ENCODE results near the gene SRL. TPM values are rescaled to one million over a fixed set of nuclear protein-coding genes. Genes with fewer than 3 reads are reported as not detected.

SRL gene
- total RNA-seq, 2 donors from 2014 or later: 302 to 359 TPM

DNA sequence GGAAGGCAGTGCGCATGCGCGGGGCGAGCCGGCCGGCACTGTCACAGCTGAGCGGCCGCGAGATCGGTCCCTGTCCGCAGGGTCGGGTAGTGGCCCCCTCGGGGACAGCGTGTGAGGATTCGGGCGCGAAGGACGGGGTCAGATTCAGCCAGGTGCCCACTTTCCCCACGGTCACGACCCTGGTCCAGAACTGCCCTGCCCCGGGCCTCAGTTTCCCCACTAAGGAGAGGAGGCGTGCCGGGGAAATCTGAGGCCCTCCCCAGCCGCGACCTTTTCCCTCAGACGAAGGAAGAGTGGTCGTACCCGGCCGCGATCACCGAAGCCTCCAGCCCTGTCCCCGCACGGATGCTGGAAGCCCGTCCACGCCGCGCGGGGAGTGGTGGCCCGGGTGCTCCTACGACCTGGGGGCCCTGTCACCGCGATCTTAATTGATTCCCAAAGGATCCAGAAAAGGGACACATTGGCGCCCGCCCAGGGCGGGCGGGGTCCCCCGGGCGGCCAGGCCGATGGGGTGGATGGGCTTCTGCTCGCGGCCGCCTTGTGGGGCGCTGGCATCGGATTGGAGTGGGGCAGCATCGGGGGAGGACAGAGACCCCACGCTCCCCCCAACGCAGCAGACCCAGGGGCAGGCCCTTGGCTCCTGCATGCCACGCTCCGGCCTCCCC, 57.7 kb downstream of the SRL start:
- no peak for DNase-seq
- intact Hi-C loops (cut with DNase I): loop anchor here in 1 of 2 donors (5.0 kb wide), 1 partner anchor 218 kb away; no protein-coding TSS in a partner anchor
- peak; percentile 3 to 10 for ATAC-seq

DNA sequence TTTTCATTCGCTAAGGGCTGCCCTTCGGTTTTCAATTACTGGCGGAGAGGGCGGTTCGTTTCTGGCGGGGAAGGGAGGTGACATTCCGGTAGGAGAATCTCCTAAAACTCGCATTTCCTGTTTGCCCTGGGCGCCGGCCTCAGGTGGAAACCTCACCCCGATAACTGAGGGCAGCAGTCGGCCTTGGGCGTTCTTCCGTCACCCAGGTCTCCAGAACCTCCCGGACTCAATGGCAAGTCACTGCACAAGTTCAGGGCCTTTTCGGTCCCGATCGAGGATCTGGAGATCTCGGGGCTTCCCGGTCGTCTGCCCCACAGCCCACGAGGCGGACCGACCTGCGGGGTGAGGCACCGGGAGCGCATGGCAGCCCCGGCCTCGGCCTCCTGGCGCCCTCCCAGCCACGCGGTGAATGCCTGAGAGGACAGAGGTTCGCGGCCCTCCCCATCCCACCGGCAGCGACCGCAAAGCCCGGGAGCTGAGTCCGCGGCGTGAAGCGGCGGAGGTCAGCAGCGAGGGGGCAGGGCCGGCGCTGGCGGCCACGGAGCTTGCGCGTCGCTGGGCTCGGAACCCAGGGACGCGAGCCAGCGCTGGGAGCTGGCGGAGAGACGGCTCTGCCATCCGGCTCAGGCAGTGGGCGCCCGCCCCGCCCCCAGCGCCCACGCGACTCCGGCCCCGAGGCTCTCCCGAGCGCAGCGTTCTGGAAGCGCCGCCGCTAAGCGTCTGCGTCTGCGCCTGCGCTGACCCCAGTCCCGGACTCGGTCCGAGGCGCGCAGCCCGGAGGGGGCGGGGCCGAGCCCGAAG, 58.4 kb downstream of the SRL start:
- ATAC-seq (peak; percentile 97), DNase-seq (peak; percentile 94)
- intact Hi-C loops (cut with DNase I): loop anchor here in 1 of 2 donors (5.0 kb wide), 1 partner anchor 219 kb away; no protein-coding TSS in a partner anchor

DNA sequence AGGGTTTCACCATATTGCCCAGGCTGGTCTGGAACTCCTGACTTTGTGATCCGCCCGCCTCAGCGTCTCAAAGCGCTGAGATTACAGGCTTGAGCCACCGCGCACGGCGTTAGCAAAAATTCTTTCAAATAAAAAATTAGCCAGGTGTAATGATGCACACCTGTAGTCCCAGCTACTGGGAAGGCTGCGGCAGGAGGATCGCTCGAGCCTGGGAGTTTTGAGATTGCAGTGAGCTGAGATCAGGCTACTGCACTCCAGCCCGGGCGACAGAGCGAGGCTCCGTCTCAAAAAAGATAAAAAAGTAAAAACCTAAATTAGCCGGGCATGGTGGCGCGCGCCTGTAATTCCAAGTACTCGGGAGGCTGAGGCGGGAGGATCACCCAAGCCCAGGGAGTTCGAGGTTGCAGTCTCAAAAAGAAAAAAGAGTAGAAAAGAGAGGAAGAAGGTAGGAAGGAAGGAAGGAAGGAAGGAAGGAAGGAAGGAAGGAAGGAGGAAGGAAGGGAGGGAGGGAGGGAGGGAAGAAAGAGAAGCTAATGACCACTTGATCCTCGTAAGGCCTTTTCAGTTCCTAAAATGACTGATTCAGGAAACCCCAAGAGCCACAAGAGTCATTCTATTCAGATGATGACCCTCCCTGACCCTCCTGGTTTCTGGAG, 59.2 kb downstream of the SRL start:
- intact Hi-C loops (cut with DNase I): loop anchor here in 1 of 2 donors (5.0 kb wide), 1 partner anchor 220 kb away; no protein-coding TSS in a partner anchor

DNA sequence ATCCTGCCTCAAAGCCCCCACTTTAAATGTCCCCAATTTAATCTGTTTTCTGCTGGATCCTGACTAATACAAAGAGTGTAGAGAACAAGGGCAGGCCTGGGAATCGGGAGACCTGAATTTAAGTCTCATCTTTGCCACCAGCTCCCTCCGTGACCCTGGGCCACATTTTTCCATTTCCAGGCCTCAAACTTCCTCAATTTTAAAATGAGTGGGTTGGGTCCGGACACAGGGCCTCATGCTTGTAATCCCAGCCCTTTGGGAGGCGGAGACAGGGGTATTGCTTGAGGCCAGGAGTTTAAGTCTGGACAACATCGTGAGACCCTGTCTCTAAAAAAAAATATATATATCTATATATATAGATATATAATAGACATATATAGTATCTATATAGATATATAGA, 61.4 kb downstream of the SRL start:
- intact Hi-C loops (cut with DNase I): loop anchor here in 1 of 2 donors (5.0 kb wide), 1 partner anchor 222 kb away; no protein-coding TSS in a partner anchor

More for the DNA sequence above, 59.2 kb downstream of the SRL start:
- DNase-seq: no peak
- ATAC-seq: no peak

DNA sequence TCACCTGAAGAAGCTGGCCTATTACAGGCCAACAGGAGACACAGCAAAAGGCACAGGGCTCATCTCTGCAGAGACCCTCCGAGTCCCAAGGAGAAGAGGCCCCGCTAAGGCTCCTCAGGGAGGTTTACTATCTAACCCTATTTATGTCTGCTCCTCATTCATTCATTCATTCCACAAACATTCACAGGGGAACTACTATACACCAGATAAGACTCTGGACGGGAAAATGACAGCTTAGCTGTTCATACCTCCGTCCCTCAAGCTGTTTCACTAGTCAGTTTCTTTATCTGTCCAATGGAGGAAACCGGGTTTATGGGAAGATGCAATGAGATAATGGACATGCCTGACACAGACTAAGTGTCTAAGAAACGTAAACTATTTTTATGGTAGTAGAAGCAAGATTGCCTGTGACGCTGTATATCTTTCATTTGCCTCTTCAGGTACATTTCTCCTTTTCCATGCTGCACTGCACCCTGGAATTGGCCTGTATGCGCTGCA, 62.1 kb downstream of the SRL start:
- no peak for DNase-seq
- no peak for ATAC-seq
- intact Hi-C loops (cut with DNase I): loop anchor here (5.0 to 10.0 kb wide), 3 partner anchors 53 to 222 kb away; no protein-coding TSS in a partner anchor

More for the DNA sequence above, 61.4 kb downstream of the SRL start:
- ATAC-seq: no peak
- DNase-seq: no peak

DNA sequence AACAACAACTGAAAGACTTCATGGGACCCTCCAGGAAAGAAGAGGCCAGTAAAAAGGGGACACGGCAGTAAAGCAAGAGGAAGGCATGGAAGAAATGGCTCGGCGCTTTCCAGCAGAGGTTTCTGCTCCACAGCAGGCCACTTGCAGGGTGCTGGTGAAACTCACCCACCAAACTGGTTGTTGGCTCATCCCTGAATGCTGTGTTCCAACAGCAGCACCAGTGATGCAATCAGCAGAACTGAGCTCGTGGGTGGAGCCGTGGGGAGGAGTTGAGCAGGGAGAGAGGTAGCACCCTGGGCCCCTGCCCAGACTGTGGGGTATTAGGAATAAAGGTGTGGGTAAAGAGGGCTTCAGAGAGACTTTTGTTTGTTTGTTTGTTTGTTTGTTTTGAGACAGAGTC, 62.9 kb downstream of the SRL start:
- intact Hi-C loops (cut with DNase I): loop anchor here in 1 of 2 donors (5.0 to 10.0 kb wide), 2 partner anchors 52 to 194 kb away; no protein-coding TSS in a partner anchor
- no peak for ATAC-seq
- peak; percentile 62 for DNase-seq

DNA sequence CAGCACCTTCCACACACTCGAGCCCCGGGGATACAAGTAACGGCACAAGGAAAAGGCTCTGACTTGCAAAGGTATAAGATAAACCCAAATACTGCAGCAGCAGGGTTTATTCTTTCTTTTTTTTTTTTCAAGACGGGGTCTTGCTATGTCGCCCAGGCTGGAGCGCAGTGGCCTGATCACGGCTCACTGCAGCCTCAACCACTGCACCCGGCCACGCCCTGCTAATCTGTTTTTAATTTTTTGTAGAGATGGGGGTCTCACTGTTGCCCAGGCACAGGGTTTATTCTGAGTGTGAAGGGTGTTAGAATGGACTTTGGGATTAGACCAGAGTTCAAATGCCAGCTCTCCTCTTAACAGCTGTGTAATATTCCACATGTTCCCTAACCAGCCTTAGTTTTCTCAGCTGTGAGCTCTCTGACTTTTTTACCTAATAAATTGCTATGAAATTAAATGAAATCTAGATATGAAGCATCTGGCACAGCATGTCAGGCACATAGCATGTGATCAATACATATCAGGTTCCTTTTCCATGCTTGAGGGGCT, 63.3 kb downstream of the SRL start:
- no peak for DNase-seq
- intact Hi-C loops (cut with DNase I): loop anchor here in 1 of 2 donors (5.0 to 10.0 kb wide), 2 partner anchors 51 to 194 kb away; no protein-coding TSS in a partner anchor
- ATAC-seq: no peak

DNA sequence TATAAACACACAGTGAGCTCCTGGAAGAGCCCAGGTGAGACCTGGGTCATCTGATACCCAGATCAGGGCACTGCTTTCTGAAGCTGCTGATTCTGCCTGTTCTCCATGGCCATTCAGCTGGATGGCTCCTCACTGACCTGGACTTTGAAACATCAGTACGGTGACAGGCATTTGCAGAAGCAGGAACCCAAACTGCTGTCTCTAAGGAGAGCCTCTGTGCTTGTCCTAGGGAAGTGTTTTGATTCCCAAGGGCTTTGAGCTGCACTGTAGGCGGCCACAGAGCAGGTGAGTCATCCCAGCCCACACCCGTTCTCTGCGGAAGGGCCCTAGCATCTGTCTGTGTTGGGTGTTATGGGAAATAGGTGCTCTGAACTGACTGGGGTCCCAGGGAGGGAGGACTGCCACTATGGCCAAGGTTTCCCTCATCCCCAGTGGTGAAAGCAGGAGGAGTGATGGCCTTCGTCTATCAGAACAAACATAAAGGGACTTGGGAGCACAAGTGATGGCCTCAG, 64.9 kb downstream of the SRL start:
- peak in 1 of 2 donors; percentile 28 for ATAC-seq
- intact Hi-C loops (cut with DNase I): loop anchor here in 1 of 2 donors (5.0 to 10.0 kb wide), 2 partner anchors 50 to 192 kb away; no protein-coding TSS in a partner anchor
- no peak for DNase-seq

DNA sequence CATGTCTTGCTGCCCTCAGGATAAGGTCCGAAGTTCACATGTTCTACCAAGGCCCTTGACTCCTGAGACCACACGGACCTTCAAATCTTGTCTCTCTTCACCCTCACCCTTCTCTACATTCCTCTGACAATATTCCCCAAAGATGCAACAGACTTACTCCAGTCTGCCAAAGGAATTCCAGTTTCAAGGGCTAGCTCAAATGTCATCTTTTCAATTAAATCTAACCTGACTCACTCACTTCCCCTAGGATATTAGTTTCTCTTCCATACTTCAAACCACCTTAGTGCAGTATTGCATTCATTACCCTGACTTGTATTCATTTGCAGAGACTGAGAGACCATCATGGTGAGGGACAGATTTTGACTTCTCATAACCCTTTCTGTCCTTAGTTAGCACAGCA, 66.0 kb downstream of the SRL start:
- intact Hi-C loops (cut with DNase I): loop anchor here in 1 of 2 donors (5.0 to 10.0 kb wide), 2 partner anchors 49 to 191 kb away; no protein-coding TSS in a partner anchor
- no peak for DNase-seq
- ATAC-seq: no peak

DNA sequence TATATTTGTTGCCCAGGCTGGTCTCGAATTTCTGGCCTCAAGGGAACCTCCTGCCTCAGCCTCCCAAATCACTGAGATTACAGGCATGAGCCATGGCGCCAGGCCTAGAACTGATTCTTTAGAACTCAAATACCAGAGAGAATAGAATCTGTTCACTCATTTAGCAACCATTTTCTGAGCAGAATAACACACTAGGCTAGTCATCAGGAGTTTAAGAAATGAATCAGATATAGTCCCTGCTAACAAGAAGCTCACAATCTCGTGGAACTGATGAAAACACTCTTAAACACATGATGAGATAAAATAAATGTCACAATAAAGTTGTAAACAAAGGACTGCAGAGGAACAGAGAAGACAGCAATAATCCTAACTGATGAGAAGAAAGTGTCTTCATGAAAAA, 69.8 kb downstream of the SRL start:
- ATAC-seq (no peak), DNase-seq (no peak)
- intact Hi-C loops (cut with DNase I): loop anchor here in 1 of 2 donors (10.0 kb wide), 1 partner anchor 187 kb away; no protein-coding TSS in a partner anchor

DNA sequence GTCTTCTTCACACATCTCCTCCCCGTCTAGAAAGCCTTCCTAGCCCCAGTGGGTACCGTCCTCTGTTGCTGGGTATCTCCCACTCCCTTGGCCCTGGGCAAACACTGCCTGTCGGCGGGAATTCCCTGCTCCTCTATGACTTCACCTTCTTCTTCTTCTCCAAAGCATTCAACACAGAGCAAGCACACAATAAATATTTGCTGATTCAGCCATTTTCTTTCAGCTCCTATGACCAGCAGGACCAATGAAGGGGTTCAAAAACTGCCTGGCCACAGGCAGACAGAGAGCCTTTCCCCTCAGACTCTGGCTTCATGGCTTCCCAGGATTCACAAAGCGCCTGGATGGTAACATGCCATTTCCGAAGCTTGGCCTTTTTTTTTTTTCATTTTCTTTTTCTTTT, 72.5 kb downstream of the SRL start:
- intact Hi-C loops (cut with DNase I): loop anchor here in 1 of 2 donors (10.0 kb wide), 1 partner anchor 185 kb away; no protein-coding TSS in a partner anchor
- ATAC-seq: no peak

DNA sequence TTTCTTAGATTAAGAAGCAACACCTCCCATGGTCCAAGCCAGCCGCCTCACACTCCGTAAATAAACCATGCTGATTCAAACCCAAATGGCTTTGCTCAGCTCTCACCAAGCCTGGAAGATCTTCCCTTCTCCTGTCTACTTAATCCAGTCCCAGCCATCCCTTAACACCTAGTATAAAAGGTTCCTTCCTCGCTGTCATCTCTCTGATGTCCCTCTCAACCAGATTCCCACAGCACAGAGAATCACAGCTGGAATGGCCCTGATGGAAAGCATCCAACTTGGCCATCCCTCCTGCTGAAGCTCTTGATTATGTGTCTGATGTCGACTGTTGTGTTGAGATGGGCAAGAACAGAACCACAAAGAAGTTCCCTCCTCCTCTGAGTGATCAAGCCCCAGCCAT, 75.1 kb downstream of the SRL start:
- intact Hi-C loops (cut with DNase I): loop anchor here in 1 of 2 donors (10.0 kb wide), 1 partner anchor 182 kb away; no protein-coding TSS in a partner anchor
- ATAC-seq: no peak
- no peak for DNase-seq

More for the DNA sequence above, 72.5 kb downstream of the SRL start:
- DNase-seq: no peak

DNA sequence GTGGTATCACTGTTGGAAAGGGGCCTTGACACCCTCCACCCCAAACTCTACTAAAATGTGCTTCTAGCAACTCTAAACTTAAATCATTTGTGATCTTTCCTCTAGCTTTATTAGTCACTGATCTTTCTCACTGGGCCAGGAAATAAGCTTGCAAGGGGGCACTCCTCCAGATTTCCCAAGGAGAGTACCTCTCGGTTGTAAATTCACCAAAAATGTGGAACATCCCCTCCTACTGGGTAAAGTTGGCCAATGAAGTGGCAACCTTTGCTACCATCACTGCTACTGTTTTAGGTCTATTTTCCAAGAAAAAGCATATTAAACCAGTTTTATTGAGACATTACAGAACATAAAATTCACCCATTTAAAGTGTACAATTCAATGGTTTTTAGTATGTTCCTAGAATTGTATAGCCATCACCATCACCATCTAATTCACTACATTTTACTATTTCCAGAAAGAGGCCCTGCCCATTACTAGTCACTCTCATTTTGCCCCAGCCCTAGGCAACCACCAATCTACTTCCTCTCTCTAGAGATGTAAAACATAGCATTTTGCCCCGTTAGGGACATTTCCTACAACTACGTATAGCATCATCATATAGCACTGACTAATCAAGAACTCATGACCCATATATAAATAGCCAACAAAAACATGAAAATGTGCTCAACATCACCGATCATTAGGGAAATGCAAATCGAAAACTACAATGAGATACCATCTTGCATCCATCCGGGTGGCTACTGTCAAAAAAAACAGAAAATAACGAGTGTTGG, 81.0 kb downstream of the SRL start:
- DNase-seq (no peak), ATAC-seq (no peak)
- intact Hi-C loops (cut with DNase I): loop anchor here in 1 of 2 donors (10.0 kb wide), 1 partner anchor 176 kb away; no protein-coding TSS in a partner anchor

DNA sequence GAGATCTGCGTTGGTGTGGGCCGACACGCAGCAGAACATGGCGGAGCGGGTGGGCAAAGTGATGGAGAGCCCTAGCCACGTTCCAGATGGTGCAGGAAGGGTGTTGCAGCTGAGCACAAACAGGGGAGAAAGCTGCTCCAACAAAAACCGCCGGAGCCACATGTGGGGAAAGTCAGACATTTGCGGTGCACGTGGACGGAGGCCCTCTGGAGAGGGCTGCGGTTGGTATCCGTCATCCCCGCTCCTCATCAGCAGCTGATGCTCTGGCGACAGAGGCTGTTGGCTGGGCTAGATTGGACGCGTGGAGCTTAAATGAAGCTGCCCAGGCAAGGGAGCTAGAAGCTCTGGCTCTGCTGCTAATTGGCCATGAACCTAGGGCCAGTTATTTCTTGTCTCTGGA, 82.2 kb downstream of the SRL start:
- no peak for ATAC-seq
- intact Hi-C loops (cut with DNase I): loop anchor here in 1 of 2 donors (10.0 kb wide), 1 partner anchor 175 kb away; no protein-coding TSS in a partner anchor
- no peak for DNase-seq

DNA sequence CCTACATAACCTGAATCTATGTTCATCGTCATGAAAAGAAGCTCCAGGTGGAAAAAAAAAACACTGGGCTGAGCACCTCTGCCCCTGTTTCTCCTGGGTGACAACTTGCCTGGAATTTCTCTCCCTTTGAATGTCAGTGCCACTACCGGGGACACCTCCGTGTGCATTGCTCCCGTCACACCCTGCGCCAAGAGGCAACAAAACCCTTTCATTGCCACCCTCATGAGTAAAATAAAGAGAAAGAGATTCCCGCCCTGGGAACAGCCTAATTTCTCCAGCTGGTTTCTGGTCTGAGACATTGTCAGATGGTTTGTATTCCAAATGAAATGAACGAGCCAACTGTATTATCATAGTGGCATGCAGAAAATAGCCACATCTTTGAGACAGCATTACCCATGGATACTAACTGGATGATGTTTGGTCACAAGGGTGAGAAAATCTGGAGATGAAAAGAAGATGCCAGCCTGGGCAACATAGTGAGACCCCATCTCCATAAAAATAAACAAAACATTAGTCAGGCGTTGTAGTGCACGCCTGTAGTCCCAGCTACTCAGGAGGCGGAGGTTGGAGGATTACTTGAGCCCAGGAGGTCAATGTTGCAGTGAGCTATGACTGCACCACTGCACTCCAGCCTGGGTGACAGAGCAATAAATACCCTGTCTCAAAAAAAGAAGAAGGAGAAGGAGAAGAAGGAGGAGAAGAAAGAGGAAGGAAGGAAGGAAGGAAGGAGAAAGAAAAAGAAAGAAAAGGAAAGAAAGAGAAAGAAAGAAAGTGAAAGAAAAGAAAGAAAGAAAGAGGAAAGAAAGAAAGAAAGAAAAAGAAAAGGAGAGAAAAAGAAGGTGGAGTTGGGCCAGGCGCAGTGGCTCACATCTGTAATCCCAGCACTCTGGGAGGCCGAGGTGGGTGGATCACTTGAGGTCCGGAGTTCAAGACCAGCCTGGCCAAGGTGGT, 83.5 kb downstream of the SRL start:
- ATAC-seq: no peak
- no peak for DNase-seq
- intact Hi-C loops (cut with DNase I): no loop called here

DNA sequence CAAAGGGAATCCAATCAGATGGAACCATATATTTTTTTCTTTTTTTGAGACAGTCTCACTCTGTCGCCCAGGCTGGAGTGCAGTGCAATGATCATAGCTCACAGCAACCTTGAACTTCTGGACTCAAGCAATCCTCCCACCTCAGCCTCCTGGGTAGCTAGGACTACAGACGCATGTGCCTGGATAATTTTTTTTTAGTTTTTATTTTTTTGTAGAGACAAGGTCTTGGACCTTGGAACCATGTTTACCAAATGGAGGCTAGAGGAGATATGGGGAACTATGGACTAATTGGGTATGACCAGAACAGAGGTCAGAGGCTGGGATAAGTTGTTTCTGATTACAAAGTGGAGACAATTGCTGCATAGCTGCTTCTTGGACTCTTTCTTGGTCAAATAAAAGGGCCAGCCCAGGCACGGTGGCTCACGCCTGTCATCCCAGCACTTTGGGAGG, 84.5 kb downstream of the SRL start:
- ATAC-seq (no peak), DNase-seq (no peak)
- intact Hi-C loops (cut with DNase I): no loop called here

Measured in left cardiac atrium (tissue), 4 donors.